Measurements from ENCODE around the gene PIRT.

PIRT gene

DNA sequence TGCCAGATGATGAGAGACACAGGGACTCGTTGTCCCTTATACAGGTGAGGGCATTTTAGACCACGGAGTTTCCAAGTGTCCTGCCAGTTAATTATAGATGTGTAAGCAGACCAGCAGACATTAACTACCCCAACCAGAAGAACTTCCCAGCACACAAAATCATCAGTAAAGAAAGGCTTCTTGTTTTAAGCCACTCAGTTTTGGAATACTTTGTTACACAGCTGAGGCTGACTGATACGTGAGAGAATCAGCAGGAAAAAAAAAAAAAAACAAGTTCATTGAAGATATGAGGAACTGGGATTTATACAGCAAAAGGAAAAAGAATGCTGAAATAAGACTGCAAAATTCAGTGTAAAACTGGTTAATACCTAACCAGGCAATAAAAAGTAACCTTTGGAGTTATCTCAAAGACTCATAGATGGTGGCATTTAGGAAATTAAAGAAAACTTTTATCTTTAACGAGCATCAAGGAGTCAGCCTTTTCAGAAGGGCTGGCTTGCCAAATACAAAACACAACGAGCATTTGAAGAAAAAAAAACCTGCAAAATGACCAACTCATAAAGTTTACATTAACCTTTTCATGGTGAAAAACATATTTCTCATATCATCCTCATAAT is 62.0 kb downstream of the PIRT start:
- POLR2A ChIA-PET (ENCODE audit: low non-redundant PET), result no interaction called here
- TF ChIP-seq, protein P1, sequence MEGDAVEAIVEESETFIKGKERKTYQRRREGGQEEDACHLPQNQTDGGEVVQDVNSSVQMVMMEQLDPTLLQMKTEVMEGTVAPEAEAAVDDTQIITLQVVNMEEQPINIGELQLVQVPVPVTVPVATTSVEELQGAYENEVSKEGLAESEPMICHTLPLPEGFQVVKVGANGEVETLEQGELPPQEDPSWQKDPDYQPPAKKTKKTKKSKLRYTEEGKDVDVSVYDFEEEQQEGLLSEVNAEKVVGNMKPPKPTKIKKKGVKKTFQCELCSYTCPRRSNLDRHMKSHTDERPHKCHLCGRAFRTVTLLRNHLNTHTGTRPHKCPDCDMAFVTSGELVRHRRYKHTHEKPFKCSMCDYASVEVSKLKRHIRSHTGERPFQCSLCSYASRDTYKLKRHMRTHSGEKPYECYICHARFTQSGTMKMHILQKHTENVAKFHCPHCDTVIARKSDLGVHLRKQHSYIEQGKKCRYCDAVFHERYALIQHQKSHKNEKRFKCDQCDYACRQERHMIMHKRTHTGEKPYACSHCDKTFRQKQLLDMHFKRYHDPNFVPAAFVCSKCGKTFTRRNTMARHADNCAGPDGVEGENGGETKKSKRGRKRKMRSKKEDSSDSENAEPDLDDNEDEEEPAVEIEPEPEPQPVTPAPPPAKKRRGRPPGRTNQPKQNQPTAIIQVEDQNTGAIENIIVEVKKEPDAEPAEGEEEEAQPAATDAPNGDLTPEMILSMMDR (conservative IDR thresholded peaks at IDR 0.05; ENCODE audit: low read depth), result no peak
- H3K27ac ChIP-seq, result no peak overlapping the region
- CTCF ChIA-PET, result no interaction called here
- no peak for DNase-seq (ENCODE audit: low spot score)

DNA sequence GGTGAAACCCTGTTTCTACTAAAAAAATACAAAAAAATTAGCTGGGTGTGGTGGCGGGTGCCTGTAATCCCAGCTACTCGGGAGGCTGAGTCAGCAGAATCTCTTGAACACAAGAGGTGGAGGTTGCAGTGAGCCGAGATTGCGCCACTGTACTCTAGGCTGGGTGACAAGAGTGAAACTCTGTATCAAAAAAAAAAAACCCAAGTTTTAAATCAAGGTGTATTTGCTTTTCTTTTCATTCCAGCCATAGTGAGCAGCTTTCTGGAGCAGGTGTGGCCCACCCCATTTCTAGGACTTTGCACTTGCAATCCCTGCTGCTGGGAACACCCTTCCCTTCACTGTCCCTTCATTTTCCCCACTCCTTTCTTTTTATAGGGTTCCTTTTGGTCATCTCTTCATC is 62.8 kb downstream of the PIRT start:
- DNase-seq (ENCODE audit: low spot score), result no peak
- ChIA-PET POLR2A (ENCODE audit: low non-redundant PET) (no interaction called here), CTCF (interaction anchor here (0.6 kb wide), 1 partner anchor 124 kb away, joined by 3 read pairs; no protein-coding TSS in a partner anchor)
- TF ChIP-seq, protein P1 (conservative IDR thresholded peaks at IDR 0.05; ENCODE audit: low read depth), result no peak
- no peak overlapping the region for H3K27ac ChIP-seq

DNA sequence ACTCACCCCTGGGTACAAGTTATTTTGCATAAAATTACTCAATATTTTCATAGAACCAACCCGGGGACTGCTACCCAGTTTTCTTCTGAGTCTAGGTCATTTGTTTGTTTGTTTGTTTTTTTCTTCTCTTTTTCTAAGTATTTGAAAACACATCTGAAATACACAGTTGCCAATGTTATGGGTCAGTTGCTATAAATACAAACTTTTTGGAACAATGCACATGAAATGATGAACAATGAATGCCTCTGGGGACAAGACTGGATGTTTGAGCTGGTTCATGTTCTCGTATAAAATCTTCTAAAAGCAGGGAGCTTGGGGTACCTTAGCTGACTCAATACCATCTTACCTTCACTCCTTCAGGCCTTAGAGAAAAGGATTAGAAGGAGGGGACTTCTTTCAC is 64.5 kb downstream of the PIRT start:
- TF ChIP-seq, protein P1 (conservative IDR thresholded peaks at IDR 0.05; ENCODE audit: low read depth), result no peak
- no peak overlapping the region for H3K27ac ChIP-seq
- ChIA-PET POLR2A (ENCODE audit: low non-redundant PET) (no interaction called here), CTCF (interaction anchor here (0.6 to 1.9 kb wide), 4 partner anchors 17 to 127 kb away, joined by 3 to 9 read pairs (median 3); no protein-coding TSS in a partner anchor)
- DNase-seq (ENCODE audit: low spot score), result no peak
